Measurements from ENCODE around the gene RPP25L.

DNA sequence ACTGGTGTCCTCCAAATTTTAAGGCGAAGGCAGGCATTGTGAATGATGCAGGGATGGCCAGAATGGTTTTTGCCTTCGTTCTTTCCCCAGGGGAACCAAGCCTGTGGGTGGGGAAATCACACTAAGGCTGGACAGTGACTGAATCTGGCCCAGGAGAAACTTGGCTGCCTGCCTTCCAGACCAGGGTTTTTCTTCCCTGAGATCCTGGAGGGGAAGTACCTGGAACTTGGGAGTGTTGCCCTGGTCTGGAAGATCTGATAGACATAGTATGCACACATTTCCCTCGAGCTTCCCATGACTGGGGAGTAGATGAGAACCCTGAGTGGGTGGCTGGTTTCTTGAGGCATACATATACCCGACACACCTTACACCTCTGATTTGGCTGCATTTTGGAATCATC lies 39.4 kb upstream of the RPP25L start:
- TF ChIP-seq, protein P1, sequence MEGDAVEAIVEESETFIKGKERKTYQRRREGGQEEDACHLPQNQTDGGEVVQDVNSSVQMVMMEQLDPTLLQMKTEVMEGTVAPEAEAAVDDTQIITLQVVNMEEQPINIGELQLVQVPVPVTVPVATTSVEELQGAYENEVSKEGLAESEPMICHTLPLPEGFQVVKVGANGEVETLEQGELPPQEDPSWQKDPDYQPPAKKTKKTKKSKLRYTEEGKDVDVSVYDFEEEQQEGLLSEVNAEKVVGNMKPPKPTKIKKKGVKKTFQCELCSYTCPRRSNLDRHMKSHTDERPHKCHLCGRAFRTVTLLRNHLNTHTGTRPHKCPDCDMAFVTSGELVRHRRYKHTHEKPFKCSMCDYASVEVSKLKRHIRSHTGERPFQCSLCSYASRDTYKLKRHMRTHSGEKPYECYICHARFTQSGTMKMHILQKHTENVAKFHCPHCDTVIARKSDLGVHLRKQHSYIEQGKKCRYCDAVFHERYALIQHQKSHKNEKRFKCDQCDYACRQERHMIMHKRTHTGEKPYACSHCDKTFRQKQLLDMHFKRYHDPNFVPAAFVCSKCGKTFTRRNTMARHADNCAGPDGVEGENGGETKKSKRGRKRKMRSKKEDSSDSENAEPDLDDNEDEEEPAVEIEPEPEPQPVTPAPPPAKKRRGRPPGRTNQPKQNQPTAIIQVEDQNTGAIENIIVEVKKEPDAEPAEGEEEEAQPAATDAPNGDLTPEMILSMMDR (IDR thresholded peaks at IDR 0.05): no peak
- TF ChIP-seq POLR2A (IDR thresholded peaks at IDR 0.05): no peak
